SK-N-DZ (cell line): ENCODE measurements around the gene PLPP1. TPM values are rescaled to one million over a fixed set of nuclear protein-coding genes. Genes with fewer than 3 reads are reported as not detected.

Source experiments
- DNase-seq: peaks from one replicate; pipeline ENCODE4 v3.0.0-alpha.2; 2015; ENCODE audit warnings: low spot score
- polyA plus RNA-seq, 2 experiments: library from polyadenylated mRNA; depleted of rRNA; stranded (reverse); fragments of >200 nt; gene quantifications; 2 replicates each; pipeline ENCODE4 v1.2.3, GENCODE V29; 2014

Gene PLPP1
- polyA plus RNA-seq (2014; cell fraction: cytosol; rRNA removed), result 10.9 and 15.5 TPM in 2 replicates
- polyA plus RNA-seq (2014; cell fraction: nucleus; rRNA removed), result 15.5 and 20.6 TPM in 2 replicates

GRCh38 chr5:55534436-55535198 is at the start of gene PLPP1:
PLPP1 (minus strand) TSS chr5:55534964; CDS start chr5:55534629, 335 bp downstream.
- DNase-seq, result peak; percentile 86

- DNase-seq, result no peak
Measured at GRCh38 chr5:55583578-55583977, 48.8 kb upstream of the PLPP1 start.

- DNase-seq, result no peak
Measured at GRCh38 chr5:55582256-55582655, 47.5 kb upstream of the PLPP1 start.

GRCh38 chr5:55580042-55580441 is 45.3 kb upstream of the PLPP1 start:
- DNase-seq, result no peak

- no peak for DNase-seq
Measured at GRCh38 chr5:55578771-55579170, 44.0 kb upstream of the PLPP1 start.

GRCh38 chr5:55577353-55578060 is 42.7 kb upstream of the PLPP1 start:
- no peak for DNase-seq

- DNase-seq, result no peak
Measured at GRCh38 chr5:55576661-55577060, 41.9 kb upstream of the PLPP1 start.

GRCh38 chr5:55575815-55576583 is 41.2 kb upstream of the PLPP1 start:
- DNase-seq, result no peak

- DNase-seq, result no peak
Measured at GRCh38 chr5:55572600-55572999, 37.8 kb upstream of the PLPP1 start.

GRCh38 chr5:55572020-55572419 is 37.3 kb upstream of the PLPP1 start:
- DNase-seq, result no peak

GRCh38 chr5:55570570-55570969 is 35.8 kb upstream of the PLPP1 start:
- DNase-seq, result no peak

GRCh38 chr5:55570026-55570425 is 35.3 kb upstream of the PLPP1 start:
- DNase-seq, result no peak

- no peak for DNase-seq
Measured at GRCh38 chr5:55569513-55569865, 34.7 kb upstream of the PLPP1 start.

- no peak for DNase-seq
Measured at GRCh38 chr5:55568654-55569512, 34.1 kb upstream of the PLPP1 start.

GRCh38 chr5:55564721-55565120 is 30.0 kb upstream of the PLPP1 start:
- no peak for DNase-seq

- no peak for DNase-seq
Measured at GRCh38 chr5:55558484-55558883, 23.7 kb upstream of the PLPP1 start.

- no peak for DNase-seq
Measured at GRCh38 chr5:55557123-55557522, 22.4 kb upstream of the PLPP1 start.

- DNase-seq, result no peak
Measured at GRCh38 chr5:55554585-55555202, 19.9 kb upstream of the PLPP1 start.

GRCh38 chr5:55551904-55552303 is 17.1 kb upstream of the PLPP1 start:
- no peak for DNase-seq

GRCh38 chr5:55551358-55551757 is 16.6 kb upstream of the PLPP1 start:
- no peak for DNase-seq

- DNase-seq, result no peak
Measured at GRCh38 chr5:55547781-55548180, 13.0 kb upstream of the PLPP1 start.
